ENCODE data around the gene MAGIX.
A peak's percentile ranks its signal among the peaks of the same experiment; 100 is the strongest.

Gene MAGIX

GRCh38 chrX:49183701-49184281 lies 21.2 kb downstream of the MAGIX start:
- no peak for DNase-seq (ENCODE audit: low read depth in 2 of 2)

DNA sequence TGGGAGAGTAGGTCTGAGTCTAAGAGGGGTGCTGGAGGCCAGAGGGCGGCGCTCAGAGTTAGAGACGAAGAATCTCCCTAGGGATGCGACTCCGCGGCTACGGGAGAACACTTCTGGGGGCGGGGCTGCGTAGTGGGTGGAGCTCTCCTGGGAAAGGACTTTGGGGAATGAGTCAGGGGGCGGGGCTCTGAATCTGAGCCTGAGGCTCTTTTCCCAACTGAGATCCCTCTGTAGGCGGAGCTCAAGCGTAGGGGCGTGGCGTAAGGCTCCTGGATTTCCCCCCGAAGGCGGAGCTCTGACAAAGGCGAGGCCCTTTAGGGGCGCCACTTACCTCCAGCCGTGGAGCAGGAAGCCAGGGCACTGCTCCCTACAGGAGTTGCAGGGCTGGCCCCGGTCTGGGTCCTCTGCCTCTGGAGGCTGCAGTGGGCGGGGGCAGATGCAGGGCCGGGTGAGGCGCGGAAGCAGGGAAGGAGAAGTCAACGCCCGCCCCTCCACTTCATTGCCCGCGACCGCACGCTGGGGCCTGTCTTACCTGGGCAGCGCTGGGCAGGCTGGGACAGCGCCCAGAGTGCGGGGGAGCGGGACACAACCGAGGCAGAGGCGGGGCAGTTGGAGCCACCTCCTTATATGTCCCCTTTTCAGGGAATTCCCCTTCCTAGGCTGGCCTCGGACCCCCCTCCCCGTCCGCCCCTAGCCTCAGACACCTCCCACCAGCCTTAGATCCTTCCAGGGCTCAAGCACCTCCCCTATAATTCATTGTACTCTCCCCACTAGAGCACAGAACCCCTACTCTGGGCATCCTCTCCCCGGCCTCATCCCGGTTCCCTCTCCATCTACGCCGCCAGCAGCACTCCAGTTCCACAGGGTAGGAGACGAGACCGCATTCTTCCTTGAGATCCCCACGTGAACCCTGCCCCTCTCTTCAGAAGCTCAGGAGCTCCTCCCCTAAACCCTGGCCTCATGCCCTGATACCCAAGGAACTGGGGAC lies 22.0 kb downstream of the MAGIX start:
- peak in 1 of 2 donors; percentile 47 for DNase-seq (ENCODE audit: low read depth in 2 of 2)

- peak; percentile 58 to 66 for DNase-seq (ENCODE audit: low read depth in 2 of 2)
Measured at GRCh38 chrX:49186125-49187027, 23.8 kb downstream of the MAGIX start, which contains the start of gene PRICKLE3. TSS of gene PRICKLE3 (minus strand) at chrX:49186373. CDS start at chrX:49186297, 76 bp downstream.

DNA sequence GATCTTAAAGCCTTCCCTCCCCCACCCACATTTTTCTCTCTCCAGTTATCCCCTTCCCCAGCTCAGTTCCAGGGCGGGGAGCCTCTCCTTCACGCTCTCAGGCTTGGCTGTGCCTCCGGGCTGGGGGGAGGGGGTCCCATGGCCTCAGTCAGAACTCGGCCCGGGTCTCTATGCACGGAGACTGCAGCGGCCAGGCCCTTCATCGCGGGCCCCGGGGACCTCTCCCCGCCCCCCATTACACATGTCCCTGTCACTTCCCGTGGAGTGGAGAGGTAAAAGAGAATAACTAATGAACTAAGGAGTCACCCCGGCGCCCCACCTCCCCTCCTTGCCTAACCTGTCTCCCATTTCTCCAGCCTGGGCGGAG lies 24.5 kb downstream of the MAGIX start:
- DNase-seq (ENCODE audit: low read depth in 2 of 2), result no peak

DNA sequence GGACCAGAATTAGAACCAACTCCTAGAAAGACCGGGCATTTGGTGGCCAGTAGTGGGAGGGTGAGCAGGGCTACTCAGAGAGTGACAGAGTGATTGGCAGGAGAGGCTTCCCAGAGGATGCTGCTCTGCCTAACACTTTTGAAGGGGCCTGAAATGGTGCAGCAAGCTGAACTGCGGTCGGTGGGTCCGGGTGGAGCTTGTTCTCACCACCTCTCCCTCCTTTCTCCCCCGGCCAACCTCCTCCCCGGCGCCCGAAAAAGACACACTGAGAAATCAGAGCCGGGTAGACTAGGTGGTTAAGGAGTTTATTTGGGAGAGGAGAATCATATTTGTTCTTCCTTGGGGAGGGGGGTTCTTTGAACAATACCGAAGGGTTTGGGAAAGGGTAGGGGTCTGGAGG lies 25.0 kb downstream of the MAGIX start:
- no peak for DNase-seq (ENCODE audit: low read depth in 2 of 2)

- no peak for DNase-seq (ENCODE audit: low read depth in 2 of 2)
Measured at GRCh38 chrX:49188468-49189076, 26.0 kb downstream of the MAGIX start.

DNA sequence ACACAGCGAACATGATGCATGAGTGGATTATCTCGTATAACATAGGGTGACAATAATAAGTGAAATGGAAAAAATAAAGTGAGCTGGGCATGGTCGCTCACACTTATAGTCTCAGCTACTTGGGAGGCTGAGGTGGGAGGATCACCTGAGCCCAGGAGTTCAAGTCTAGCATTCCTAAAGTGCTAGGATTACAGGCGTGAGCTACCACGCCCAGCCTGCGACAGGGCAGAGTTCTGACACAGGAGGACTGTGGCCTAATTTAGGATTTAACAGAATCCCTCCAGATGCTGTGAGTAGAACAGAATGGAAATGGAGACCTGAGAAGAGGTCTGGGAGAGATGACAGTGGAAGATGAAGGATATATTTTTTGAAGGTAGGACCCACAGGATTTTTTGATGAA lies 27.0 kb downstream of the MAGIX start:
- no peak for DNase-seq (ENCODE audit: low read depth in 2 of 2)

DNA sequence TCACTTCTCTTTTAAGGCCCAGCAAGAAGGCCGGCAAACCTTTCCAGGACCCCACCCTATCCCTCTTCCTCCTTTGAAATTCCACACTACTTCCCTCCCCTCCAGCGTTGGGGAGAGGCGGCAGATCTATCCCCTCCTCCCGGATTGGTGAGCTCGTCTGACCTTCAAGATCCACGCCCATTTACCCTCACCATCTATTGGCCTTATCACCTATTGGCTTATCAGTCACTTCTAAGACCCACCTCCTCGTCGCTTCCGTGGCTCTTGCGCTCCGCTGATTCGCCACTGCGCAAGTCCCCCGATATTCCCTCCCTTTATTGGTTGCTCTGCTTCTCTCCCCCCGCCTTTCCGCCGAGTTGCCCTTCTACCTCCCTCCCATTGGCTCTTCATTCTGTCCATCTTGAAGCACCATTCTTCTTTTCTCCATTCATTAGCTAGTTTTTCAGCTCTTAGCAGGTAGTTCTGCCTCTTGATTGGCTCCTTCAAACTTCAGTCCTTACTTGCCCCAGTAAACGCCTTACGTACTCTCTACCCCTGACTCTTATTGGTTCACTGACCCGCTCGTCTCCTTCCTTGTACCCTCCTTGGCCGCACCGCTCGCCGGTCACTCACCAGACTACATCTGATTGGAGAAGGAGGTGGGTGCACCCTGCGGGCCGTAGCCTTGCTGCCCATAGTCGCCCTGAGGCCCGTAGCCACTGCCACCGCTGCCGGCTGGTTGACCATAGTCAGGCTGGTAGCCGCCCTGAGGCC lies 28.4 kb downstream of the MAGIX start:
- peak; percentile 57 to 69 for DNase-seq (ENCODE audit: low read depth in 2 of 2)

GRCh38 chrX:49191574-49192011 lies 29.0 kb downstream of the MAGIX start:
- no peak for DNase-seq (ENCODE audit: low read depth in 2 of 2)

DNA sequence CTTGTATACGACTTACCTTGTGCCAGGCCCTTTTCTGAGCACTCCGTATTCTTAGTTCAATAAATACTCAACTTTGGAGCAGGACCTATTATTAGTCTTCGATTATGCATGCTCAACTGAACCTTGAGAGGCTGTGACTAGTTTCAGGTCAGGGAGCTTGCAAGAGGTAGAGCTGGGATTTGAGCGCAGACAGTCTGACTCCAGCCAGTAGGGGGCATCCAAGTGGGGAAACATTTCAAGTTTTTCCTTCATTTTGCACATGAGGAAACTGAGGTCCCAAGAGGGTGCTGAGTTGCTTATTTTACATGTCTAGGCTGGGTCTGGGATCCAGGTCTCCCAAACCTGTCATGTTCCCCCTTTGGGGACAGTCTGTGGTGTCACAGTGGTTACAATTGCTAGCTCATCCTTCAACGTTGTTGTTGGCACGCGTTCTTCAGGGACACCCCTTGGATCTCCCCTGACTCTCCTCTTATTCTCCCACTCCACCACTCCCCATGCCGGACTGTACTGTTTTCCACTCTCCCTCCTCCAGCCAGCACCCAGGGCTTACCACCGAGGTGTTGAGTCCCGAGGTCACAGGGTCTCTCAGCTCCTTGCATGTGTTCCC lies 30.3 kb downstream of the MAGIX start:
- no peak for DNase-seq (ENCODE audit: low read depth in 2 of 2)

- no peak for DNase-seq (ENCODE audit: low read depth in 2 of 2)
Measured at GRCh38 chrX:49193542-49193964, 31.0 kb downstream of the MAGIX start.

GRCh38 chrX:49197543-49198087 lies 35.1 kb downstream of the MAGIX start:
- no peak for DNase-seq (ENCODE audit: low read depth in 2 of 2)

DNA sequence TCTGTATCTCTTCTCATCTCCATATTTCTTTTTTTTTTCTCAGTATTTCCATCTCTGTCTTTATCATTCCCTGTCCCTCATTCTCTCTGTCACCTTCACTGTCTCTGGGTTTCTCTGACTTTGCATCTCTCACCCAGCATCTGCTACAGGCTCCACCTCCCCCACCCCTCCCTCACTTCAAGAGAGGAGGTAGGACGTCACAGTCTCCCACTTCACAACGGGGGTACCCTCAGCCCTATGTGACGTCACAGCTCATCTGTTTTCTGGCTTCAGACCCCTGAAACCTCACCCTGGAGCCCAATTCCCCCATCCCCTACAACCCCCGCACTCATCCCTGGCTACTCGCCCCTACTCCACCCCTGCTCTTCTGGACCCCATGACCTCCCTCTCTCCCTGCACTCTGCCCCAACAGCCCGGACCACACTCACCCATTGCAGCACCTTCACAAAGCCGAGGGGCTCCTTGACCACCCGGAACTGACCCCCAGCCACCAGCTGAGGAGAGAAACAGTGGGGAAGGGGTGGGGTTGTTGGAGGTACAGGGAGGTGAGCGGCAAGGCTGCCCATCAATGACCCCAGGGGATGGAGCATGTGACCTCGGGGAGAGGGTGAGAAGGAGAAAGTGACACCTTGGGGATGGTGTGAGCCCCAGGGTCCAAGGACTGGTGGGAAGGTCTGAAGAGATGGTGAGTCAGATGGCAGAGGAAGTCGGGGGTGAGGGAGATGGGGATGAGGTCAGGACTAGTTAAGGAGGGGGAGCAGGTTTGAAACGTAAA lies 36.2 kb downstream of the MAGIX start:
- no peak for DNase-seq (ENCODE audit: low read depth in 2 of 2)

DNA sequence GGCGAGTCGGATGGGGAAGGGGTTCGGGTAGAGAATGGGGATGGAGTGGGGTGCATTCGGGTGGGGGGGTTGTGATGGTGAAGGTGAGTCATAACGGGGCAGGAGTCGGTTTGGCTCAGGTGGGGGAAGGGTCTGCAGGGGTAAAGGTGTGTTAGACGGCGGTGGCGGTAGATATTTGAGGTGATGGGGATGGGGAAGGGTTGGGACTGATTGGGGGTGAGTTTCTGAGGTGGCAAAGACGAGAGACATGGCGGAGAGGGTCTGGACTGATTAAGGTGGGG lies 36.7 kb downstream of the MAGIX start:
- no peak for DNase-seq (ENCODE audit: low read depth in 2 of 2)

- DNase-seq (ENCODE audit: low read depth in 2 of 2), result peak; percentile 78 to 80
Measured at GRCh38 chrX:49199906-49200771, 37.6 kb downstream of the MAGIX start, which contains the start of gene SYP. TSS of gene SYP (minus strand) at chrX:49200193. CDS start at chrX:49200186, 7 bp downstream.

DNA sequence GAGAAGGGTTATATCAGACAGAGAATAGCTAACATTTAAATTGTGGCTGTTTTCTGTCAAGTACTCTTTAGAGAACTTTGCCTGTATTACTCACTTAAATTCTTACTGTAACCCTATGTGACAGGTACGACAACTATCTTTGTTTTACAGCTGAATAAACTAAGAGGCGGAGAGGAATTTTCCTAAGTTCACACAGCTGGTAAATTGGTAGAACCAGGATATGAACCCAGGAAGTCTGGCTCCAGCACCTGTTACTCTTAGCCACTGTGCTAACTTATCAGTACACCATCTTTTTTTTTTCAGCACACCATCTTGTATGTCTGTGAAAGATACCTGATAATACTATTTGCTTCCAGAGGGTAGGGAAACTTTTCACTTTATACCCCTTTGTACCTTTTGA lies 39.5 kb downstream of the MAGIX start:
- DNase-seq (ENCODE audit: low read depth in 2 of 2), result no peak

DNA sequence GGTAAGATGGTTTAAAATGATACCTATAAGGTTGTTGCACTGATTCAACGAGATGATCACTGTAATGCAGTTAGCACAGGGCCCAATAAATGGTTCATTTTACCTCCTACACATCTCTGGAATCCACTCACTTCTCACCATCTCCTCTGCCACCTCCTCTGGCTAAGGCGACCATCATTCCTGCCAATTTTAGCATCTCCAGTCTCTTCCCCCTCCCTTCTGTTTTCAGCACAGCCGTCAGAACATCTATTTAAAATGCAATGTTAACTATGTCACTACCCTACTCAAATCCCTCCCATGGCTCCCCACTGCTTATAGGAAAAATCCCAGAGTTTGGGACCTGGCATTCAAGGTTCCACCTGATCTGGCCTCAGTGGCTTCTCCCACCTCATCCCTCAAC lies 41.0 kb downstream of the MAGIX start:
- DNase-seq (ENCODE audit: low read depth in 2 of 2), result no peak

DNA sequence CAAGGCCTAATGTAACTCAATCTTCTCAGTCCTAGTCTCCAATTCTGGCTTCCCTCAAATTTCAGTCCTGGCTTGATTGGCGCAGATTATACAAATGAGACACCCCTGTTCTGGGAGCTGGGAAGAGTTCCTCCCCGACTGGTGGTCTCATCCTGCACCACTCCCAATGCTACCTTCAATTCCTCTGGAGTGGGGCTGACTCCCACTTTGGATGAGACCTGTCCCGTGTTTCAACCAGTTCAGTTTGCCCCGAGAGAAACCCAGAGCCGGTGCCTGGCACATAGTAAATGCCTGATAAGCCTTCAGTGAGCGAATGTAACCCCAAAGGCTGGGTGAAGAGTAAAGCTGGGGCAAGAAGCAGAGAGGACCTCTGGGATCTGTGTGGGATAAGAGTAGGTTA lies 41.5 kb downstream of the MAGIX start:
- no peak for DNase-seq (ENCODE audit: low read depth in 2 of 2)

Measured in stimulated activated CD8-positive, alpha-beta memory T cell treated with anti-CD3 and anti-CD28 coated beads, Interleukin-2, amount 100 ng/mL, for 48 hours (primary cell).